ENCODE measurements around the gene TRIM36. TPM values are rescaled to one million over a fixed set of nuclear protein-coding genes. Genes with fewer than 3 reads are reported as not detected.

TRIM36 gene
- total RNA-seq, 1 donor from 2014 or later: 1.3 TPM

GRCh38 chr5:115136294-115136693 is 33.4 kb downstream of the TRIM36 start:
- Mint-ChIP-seq H3K4me1 (peaks cover 4% of the 10 kb centered on the region), H3K36me3 (no peaks in the 10 kb centered on the region), H3K9me3 (no peaks in the 10 kb centered on the region), H3K27me3 (ENCODE audit: low read depth) (peaks cover 2% of the 10 kb centered on the region), H3K27ac (no peak overlapping the region), H3K4me3 (no peak overlapping the region)
- DNase-seq (ENCODE audit: low spot score in 2 of 2, unreplicated experiment in 2 of 2): no peak
- TF ChIP-seq CTCF (IDR thresholded peaks at IDR 0.05; ENCODE audit: unreplicated experiment): no peak

GRCh38 chr5:115132465-115132864 is 37.2 kb downstream of the TRIM36 start:
- H3K36me3 Mint-ChIP-seq: no peaks in the 10 kb centered on the region
- H3K4me3 Mint-ChIP-seq: no peak overlapping the region
- H3K27me3 Mint-ChIP-seq (ENCODE audit: low read depth): peaks cover 2% of the 10 kb centered on the region
- H3K27ac Mint-ChIP-seq: no peak overlapping the region
- no peaks in the 10 kb centered on the region for H3K9me3 Mint-ChIP-seq
- H3K4me1 Mint-ChIP-seq: peaks cover 3% of the 10 kb centered on the region
- no peak for DNase-seq (ENCODE audit: low spot score in 2 of 2, unreplicated experiment in 2 of 2)
- no peak for TF ChIP-seq CTCF (IDR thresholded peaks at IDR 0.05; ENCODE audit: unreplicated experiment)

GRCh38 chr5:115126303-115126702 is 43.4 kb downstream of the TRIM36 start:
- Mint-ChIP-seq H3K4me3 (no peak overlapping the region), H3K4me1 (no peaks in the 10 kb centered on the region), H3K36me3 (no peaks in the 10 kb centered on the region), H3K27me3 (ENCODE audit: low read depth) (no peaks in the 10 kb centered on the region), H3K27ac (no peak overlapping the region), H3K9me3 (no peaks in the 10 kb centered on the region)
- no peak for DNase-seq (ENCODE audit: low spot score in 2 of 2, unreplicated experiment in 2 of 2)
- no peak for TF ChIP-seq CTCF (IDR thresholded peaks at IDR 0.05; ENCODE audit: unreplicated experiment)

GRCh38 chr5:115124741-115125140 is 45.0 kb downstream of the TRIM36 start:
- H3K4me1 Mint-ChIP-seq: no peaks in the 10 kb centered on the region
- H3K27ac Mint-ChIP-seq: no peak overlapping the region
- no peaks in the 10 kb centered on the region for H3K36me3 Mint-ChIP-seq
- H3K27me3 Mint-ChIP-seq (ENCODE audit: low read depth): peaks cover 4% of the 10 kb centered on the region
- no peak overlapping the region for H3K4me3 Mint-ChIP-seq
- H3K9me3 Mint-ChIP-seq: peaks cover 6% of the 10 kb centered on the region
- TF ChIP-seq CTCF (IDR thresholded peaks at IDR 0.05; ENCODE audit: unreplicated experiment): no peak
- no peak for DNase-seq (ENCODE audit: low spot score in 2 of 2, unreplicated experiment in 2 of 2)

GRCh38 chr5:115116001-115116400 is 53.7 kb downstream of the TRIM36 start:
- Mint-ChIP-seq H3K27ac (no peak overlapping the region), H3K36me3 (no peaks in the 10 kb centered on the region), H3K4me3 (no peak overlapping the region), H3K27me3 (ENCODE audit: low read depth) (peaks cover 5% of the 10 kb centered on the region), H3K4me1 (no peaks in the 10 kb centered on the region), H3K9me3 (peaks cover 19% of the 10 kb centered on the region)
- DNase-seq (ENCODE audit: low spot score in 2 of 2, unreplicated experiment in 2 of 2): no peak
- TF ChIP-seq CTCF (IDR thresholded peaks at IDR 0.05; ENCODE audit: unreplicated experiment): no peak

- no peak overlapping the region for H3K4me3 Mint-ChIP-seq
- peaks cover 16% of the 10 kb centered on the region for H3K27me3 Mint-ChIP-seq (ENCODE audit: low read depth)
- H3K36me3 Mint-ChIP-seq: no peaks in the 10 kb centered on the region
- no peaks in the 10 kb centered on the region for H3K4me1 Mint-ChIP-seq
- DNase-seq (ENCODE audit: low spot score in 2 of 2, unreplicated experiment in 2 of 2): no peak
- no peaks in the 10 kb centered on the region for H3K9me3 Mint-ChIP-seq
- no peak for TF ChIP-seq CTCF (IDR thresholded peaks at IDR 0.05; ENCODE audit: unreplicated experiment)
- no peak overlapping the region for H3K27ac Mint-ChIP-seq
These were observed 59.9 kb downstream of the TRIM36 start for GRCh38 chr5:115109840-115110239.

Data from mesothelial cell of epicardium (in vitro differentiated cells).